Testis (tissue), 2 donors: Measurements from ENCODE around the gene CECR2.

Experiments
- POLR2A ChIP-seq: fragments of 450-650 bp; IDR thresholded peaks from one replicate; pipeline ENCODE4 v1.6.1; 2017; ENCODE audit warnings: antibody characterized with exemption, mild to moderate bottlenecking, moderate library complexity
- TF ChIP-seq, protein P1 (sequence below), 3 experiments: fragments of 450-650 bp in 2 of 3; fragments of 200-600 bp in 1 of 3; sonication (generic) in 1 of 3; IDR thresholded peaks; one replicate each; pipeline ENCODE4 v1.5.1; 2016 to 2019; ENCODE audit warnings: antibody characterized with exemption in 3 of 3, mild to moderate bottlenecking in 2 of 3, moderate library complexity in 1 of 3

DNA sequence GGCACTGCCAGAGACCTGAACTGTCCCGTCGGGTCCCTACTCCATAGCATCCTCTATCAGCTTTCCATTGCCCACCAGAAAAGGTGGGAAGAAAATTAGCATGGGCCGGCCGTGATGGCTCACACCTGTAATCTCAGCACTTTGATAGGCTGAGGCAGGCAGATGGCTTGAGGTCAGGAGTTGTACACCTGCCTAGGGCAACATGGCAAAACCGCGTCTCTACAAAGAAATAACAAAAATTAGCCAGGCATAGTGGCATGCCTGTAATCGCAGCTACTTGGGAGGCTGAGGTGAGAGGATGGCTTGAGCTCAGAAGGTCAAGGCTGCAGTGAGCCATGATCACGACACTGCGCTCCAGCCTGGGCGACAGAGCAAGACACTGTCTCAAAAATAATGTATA lies 197.5 kb downstream of the CECR2 start:
- TF ChIP-seq, protein P1, sequence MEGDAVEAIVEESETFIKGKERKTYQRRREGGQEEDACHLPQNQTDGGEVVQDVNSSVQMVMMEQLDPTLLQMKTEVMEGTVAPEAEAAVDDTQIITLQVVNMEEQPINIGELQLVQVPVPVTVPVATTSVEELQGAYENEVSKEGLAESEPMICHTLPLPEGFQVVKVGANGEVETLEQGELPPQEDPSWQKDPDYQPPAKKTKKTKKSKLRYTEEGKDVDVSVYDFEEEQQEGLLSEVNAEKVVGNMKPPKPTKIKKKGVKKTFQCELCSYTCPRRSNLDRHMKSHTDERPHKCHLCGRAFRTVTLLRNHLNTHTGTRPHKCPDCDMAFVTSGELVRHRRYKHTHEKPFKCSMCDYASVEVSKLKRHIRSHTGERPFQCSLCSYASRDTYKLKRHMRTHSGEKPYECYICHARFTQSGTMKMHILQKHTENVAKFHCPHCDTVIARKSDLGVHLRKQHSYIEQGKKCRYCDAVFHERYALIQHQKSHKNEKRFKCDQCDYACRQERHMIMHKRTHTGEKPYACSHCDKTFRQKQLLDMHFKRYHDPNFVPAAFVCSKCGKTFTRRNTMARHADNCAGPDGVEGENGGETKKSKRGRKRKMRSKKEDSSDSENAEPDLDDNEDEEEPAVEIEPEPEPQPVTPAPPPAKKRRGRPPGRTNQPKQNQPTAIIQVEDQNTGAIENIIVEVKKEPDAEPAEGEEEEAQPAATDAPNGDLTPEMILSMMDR (IDR thresholded peaks at IDR 0.05), result no peak
- TF ChIP-seq POLR2A, result no peak
